Hepatocyte (in vitro differentiated cells): ENCODE results near the gene CPHXL2.

Source experiments
- CTCF ChIP-seq: fragments of 200-600 bp; sonication (generic); IDR thresholded peaks from 2 replicates; pipeline ENCODE4 v1.5.1; 2016; ENCODE audit warnings: antibody characterized with exemption, mild to moderate bottlenecking; ENCODE audit not compliant: poor library complexity
- EZH2 ChIP-seq: fragments of 200-600 bp; sonication (generic); IDR thresholded peaks from 2 replicates; pipeline ENCODE4 v1.6.1; 2016; ENCODE audit warnings: antibody characterized with exemption, mild to moderate bottlenecking, borderline replicate concordance
- EZH2phosphoT487 ChIP-seq: fragments of 200-600 bp; sonication (generic); IDR thresholded peaks from one replicate; pipeline ENCODE4 v1.6.1; 2018; ENCODE audit warnings: antibody characterized with exemption, mild to moderate bottlenecking, low read depth, moderate library complexity; ENCODE audit not compliant: unreplicated experiment, severe bottlenecking

DNA sequence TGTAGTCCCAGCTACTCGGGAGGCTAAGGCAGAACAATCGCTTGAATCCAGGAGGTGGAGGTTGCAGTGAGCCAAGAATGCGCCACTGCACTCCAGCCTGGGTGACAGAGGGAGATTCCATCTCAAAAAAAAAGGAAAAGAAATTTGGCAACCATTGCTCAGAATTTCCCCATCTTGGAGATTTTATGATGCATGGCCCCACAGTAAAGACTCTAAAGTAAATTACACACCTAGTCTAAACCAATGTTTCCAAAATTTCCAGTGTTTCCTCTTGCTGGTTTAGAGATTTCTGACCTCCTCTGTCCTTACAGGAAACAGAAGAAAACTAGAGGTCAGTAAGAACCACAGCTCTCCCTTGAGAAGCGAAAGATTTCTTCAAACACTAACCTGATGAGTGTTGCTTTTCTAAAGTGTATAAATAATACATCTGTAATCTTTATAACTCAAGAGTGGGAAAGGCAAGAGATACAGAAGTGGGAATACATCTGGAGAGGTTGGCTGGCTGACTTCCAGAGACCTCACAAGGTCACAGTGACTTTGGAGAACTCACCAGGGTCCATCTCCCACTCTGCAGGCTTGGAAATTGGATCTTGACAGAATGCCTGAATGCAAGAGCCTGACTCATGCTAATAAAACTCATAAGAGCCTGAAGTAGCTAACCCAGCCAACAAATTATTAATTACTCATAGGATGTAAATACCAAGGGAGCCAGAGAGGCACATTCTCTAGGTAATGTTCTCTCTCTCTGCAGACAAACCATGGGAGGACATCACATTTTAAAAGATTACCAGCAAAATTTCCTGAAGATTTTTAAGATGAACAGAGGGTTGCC, 62.5 kb downstream of the CPHXL2 start:
- TF ChIP-seq CTCF = no peak
- TF ChIP-seq EZH2 = no peak
- TF ChIP-seq EZH2phosphoT487 = no peak
